HepG2 (cell line): Measurements from ENCODE around the gene TRPV5.

Experiments used
- ADNP ChIP-seq: sonication (generic); formaldehyde crosslinking; IDR thresholded peaks from 2 replicates; pipeline ENCODE4 v1.4.0; 2020; ENCODE audit warnings: missing genetic modification reagents
- DMAP1 ChIP-seq: IDR thresholded peaks from 2 replicates; pipeline ENCODE4 v1.6.1; 2016
- DRAP1 ChIP-seq: IDR thresholded peaks from 2 replicates; pipeline ENCODE4 v1.6.1; 2016; ENCODE audit warnings: missing genetic modification reagents, missing compliant biosample characterization
- ELF1 ChIP-seq: sonication (generic); formaldehyde crosslinking; IDR thresholded peaks from 2 replicates; pipeline ENCODE4 v1.4.0; 2020; ENCODE audit warnings: missing genetic modification reagents
- EP300 ChIP-seq, 3 experiments: sonication (generic) in 1 of 3; formaldehyde crosslinking in 1 of 3; IDR thresholded peaks; 2 replicates each; pipeline versions ENCODE4 v1.5.1 to v1.6.1; 2011 to 2020; ENCODE audit warnings: low read depth in 2 of 3, low read length in 2 of 3, borderline replicate concordance in 1 of 3, improper control_type of control experiment in 1 of 3, mild to moderate bottlenecking in 1 of 3, missing genetic modification reagents in 1 of 3, moderate library complexity in 1 of 3
- EZH2 ChIP-seq: conservative IDR thresholded peaks from 2 replicates; pipeline ENCODE4 v1.6.1; 2012; ENCODE audit warnings: mild to moderate bottlenecking, low read depth, low read length, moderate library complexity
- HNRNPH1 ChIP-seq: fragments of 200-400 bp; formaldehyde crosslinking; optimal IDR thresholded peaks from 2 replicates; pipeline ENCODE3; 2017; ENCODE audit warnings: mild to moderate bottlenecking, low read depth, low read length
- NR0B2 ChIP-seq: sonication (generic); formaldehyde crosslinking; IDR thresholded peaks from 2 replicates; pipeline ENCODE4 v1.4.0; 2020; ENCODE audit warnings: mild to moderate bottlenecking, missing genetic modification reagents
- TAF1 ChIP-seq: sonication (generic); formaldehyde crosslinking; IDR thresholded peaks from 2 replicates; pipeline ENCODE4 v1.4.0; 2020; ENCODE audit warnings: missing genetic modification reagents
- ZEB1 ChIP-seq: IDR thresholded peaks from 2 replicates; pipeline ENCODE4 v1.6.1; 2012; ENCODE audit warnings: mild to moderate bottlenecking, low read depth, inconsistent platforms; ENCODE audit not compliant: insufficient replicate concordance
- ZFY ChIP-seq: sonication (generic); formaldehyde crosslinking; IDR thresholded peaks from 2 replicates; pipeline ENCODE4 v1.4.0; 2020; ENCODE audit warnings: missing genetic modification reagents
- TF ChIP-seq, protein P1 (sequence below): sonication (generic); formaldehyde crosslinking; IDR thresholded peaks from 2 replicates; pipeline ENCODE4 v1.5.0; 2020; ENCODE audit warnings: mild to moderate bottlenecking, missing genetic modification reagents, moderate library complexity

DNA sequence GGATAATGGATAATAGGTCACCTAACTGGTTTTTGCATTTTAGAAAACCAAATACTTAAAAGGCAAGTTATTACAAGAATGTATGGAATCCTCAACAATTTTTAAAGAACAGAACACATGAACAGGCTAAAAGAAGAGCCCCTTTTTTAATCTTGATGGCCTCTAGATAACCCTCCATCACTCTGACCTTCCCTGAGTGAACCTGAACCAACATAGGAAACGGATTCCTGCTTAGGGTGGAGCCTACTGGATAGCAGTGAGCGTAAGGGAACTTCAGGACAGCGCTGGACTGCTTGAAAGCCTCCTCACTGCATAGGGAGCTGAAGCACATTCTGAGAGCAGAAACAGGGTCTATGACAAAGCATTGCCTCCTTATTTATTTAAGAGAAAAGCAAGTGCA lies 20.5 kb downstream of the TRPV5 start:
- TF ChIP-seq, protein P1, sequence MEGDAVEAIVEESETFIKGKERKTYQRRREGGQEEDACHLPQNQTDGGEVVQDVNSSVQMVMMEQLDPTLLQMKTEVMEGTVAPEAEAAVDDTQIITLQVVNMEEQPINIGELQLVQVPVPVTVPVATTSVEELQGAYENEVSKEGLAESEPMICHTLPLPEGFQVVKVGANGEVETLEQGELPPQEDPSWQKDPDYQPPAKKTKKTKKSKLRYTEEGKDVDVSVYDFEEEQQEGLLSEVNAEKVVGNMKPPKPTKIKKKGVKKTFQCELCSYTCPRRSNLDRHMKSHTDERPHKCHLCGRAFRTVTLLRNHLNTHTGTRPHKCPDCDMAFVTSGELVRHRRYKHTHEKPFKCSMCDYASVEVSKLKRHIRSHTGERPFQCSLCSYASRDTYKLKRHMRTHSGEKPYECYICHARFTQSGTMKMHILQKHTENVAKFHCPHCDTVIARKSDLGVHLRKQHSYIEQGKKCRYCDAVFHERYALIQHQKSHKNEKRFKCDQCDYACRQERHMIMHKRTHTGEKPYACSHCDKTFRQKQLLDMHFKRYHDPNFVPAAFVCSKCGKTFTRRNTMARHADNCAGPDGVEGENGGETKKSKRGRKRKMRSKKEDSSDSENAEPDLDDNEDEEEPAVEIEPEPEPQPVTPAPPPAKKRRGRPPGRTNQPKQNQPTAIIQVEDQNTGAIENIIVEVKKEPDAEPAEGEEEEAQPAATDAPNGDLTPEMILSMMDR (CRISPR knock-in tag) = no peak
- no peak for TF ChIP-seq EP300 (IDR thresholded peaks at IDR 0.05; ENCODE audit: low read depth in 2 of 2, low read length in 2 of 2)
- no peak for TF ChIP-seq EP300 (CRISPR knock-in tag; IDR thresholded peaks at IDR 0.05; ENCODE audit: borderline replicate concordance)
- TF ChIP-seq ZEB1 = no peak
- TF ChIP-seq DMAP1 (CRISPR knock-in tag) = no peak
- TF ChIP-seq HNRNPH1 = no peak
- TF ChIP-seq TAF1 (CRISPR knock-in tag) = no peak
- TF ChIP-seq ELF1 (CRISPR knock-in tag) = no peak
- TF ChIP-seq ZFY (CRISPR knock-in tag) = no peak
- TF ChIP-seq ADNP (CRISPR knock-in tag) = no peak
- no peak for TF ChIP-seq EZH2
- no peak for TF ChIP-seq DRAP1 (CRISPR knock-in tag)
- no peak for TF ChIP-seq NR0B2 (CRISPR knock-in tag)
